Measurements from ENCODE around the gene SH3PXD2A. TPM values are rescaled to one million over a fixed set of nuclear protein-coding genes. Genes with fewer than 3 reads are reported as not detected.

The SH3PXD2A gene
- total and polyA plus RNA-seq, 3 donors from 2014 or later: 10.8 to 12.1 (median 12.0) TPM

- Histone ChIP-seq H3K36me3 (ENCODE audit: low read depth, missing control alignments) (no peaks in the 10 kb centered on the region), H3K4me1 (no peaks in the 10 kb centered on the region), H3K4me3 (no peak overlapping the region), H3K27ac (no peak overlapping the region), H3K9me3 (no peaks in the 10 kb centered on the region), H3K27me3 (no peaks in the 10 kb centered on the region)
- intact Hi-C loops (cut with DNase I; ENCODE audit: low total_unique reads): no loop called here
- 85 to 91% methylated on average over 4 to 6 of the region's 6 CpGs for WGBS, 2 donors
- TF ChIP-seq CTCF (IDR thresholded peaks at IDR 0.05) (no peak), POLR2A (IDR thresholded peaks at IDR 0.05) (no peak)
- DNase-seq: no peak
Observed at GRCh38 chr10:103590744-103591291, 264.6 kb downstream of the SH3PXD2A start.

- Histone ChIP-seq H3K9me3 (no peaks in the 10 kb centered on the region), H3K4me3 (no peak overlapping the region), H3K27me3 (no peaks in the 10 kb centered on the region), H3K4me1 (no peaks in the 10 kb centered on the region), H3K36me3 (ENCODE audit: low read depth, missing control alignments) (no peaks in the 10 kb centered on the region), H3K27ac (no peak overlapping the region)
- no peak for DNase-seq
- intact Hi-C loops (cut with DNase I; ENCODE audit: low total_unique reads): no loop called here
- TF ChIP-seq CTCF (IDR thresholded peaks at IDR 0.05): no peak
- no peak for TF ChIP-seq POLR2A (IDR thresholded peaks at IDR 0.05)
- 88 to 93% methylated on average over 4 to 20 of the region's 20 CpGs for WGBS, 2 donors
Observed at GRCh38 chr10:103590060-103590459, 265.3 kb downstream of the SH3PXD2A start.

GRCh38 chr10:103589074-103589630 is 266.2 kb downstream of the SH3PXD2A start:
- H3K27ac ChIP-seq: no peak overlapping the region

GRCh38 chr10:103587073-103587472 is 268.3 kb downstream of the SH3PXD2A start:
- no peak for TF ChIP-seq CTCF (IDR thresholded peaks at IDR 0.05)
- TF ChIP-seq POLR2A (IDR thresholded peaks at IDR 0.05): no peak
- no peak for DNase-seq
- Histone ChIP-seq H3K4me3 (no peak overlapping the region), H3K27ac (no peak overlapping the region), H3K27me3 (no peaks in the 10 kb centered on the region), H3K9me3 (no peaks in the 10 kb centered on the region), H3K4me1 (no peaks in the 10 kb centered on the region), H3K36me3 (ENCODE audit: low read depth, missing control alignments) (no peaks in the 10 kb centered on the region)
- intact Hi-C loops (cut with DNase I; ENCODE audit: low total_unique reads): no loop called here

More at GRCh38 chr10:103589074-103589630, 266.2 kb downstream of the SH3PXD2A start:
- no peak for DNase-seq
- H3K4me3 ChIP-seq: no peak overlapping the region
- TF ChIP-seq POLR2A (IDR thresholded peaks at IDR 0.05) (no peak), CTCF (IDR thresholded peaks at IDR 0.05) (no peak)
- H3K27me3 ChIP-seq: no peaks in the 10 kb centered on the region
- H3K36me3 ChIP-seq (ENCODE audit: low read depth, missing control alignments): no peaks in the 10 kb centered on the region
- no peaks in the 10 kb centered on the region for H3K4me1 ChIP-seq
- WGBS, 2 donors: 87 to 96% methylated on average over 13 to 15 of the region's 15 CpGs
- intact Hi-C loops (cut with DNase I; ENCODE audit: low total_unique reads): no loop called here
- no peaks in the 10 kb centered on the region for H3K9me3 ChIP-seq

GRCh38 chr10:103585011-103585405 is 270.4 kb downstream of the SH3PXD2A start:
- no peaks in the 10 kb centered on the region for H3K4me1 ChIP-seq
- H3K36me3 ChIP-seq (ENCODE audit: low read depth, missing control alignments): no peaks in the 10 kb centered on the region
- whole genome bisulfite sequencing, 2 donors: 58 to 75% methylated on average over 6 to 32 of the region's 32 CpGs
- intact Hi-C loops (cut with DNase I; ENCODE audit: low total_unique reads): no loop called here
- no peak for TF ChIP-seq CTCF (IDR thresholded peaks at IDR 0.05)
- TF ChIP-seq POLR2A (IDR thresholded peaks at IDR 0.05): no peak
- peak overlapping the region in 1 of 2 donors; percentile 50 for H3K27ac ChIP-seq
- no peak for DNase-seq
- H3K27me3 ChIP-seq: no peaks in the 10 kb centered on the region
- no peaks in the 10 kb centered on the region for H3K9me3 ChIP-seq
- peak overlapping the region; percentile 59 to 68 for H3K4me3 ChIP-seq
